SK-N-SH treated with all-trans-retinoic acid at 6 μM for 48 hours (cell line): ENCODE data around the gene APOH.

Experiments
- ATAC-seq: fragments of 200-7000 bp; cut with Tn5 transposase; 3 replicates; pipeline ENCODE4 v1.9.1; 2020; ENCODE audit warnings: mild to moderate bottlenecking, moderate library complexity
- ARNTL ChIP-seq: fragments of 450-650 bp; formaldehyde crosslinking; IDR thresholded peaks from 2 replicates; pipeline ENCODE4 v1.5.0; 2020; ENCODE audit warnings: low read depth, mild to moderate bottlenecking, moderate library complexity, borderline replicate concordance
- CREB5 ChIP-seq: fragments of 250-450 bp; sonication (Bioruptor Pico); IDR thresholded peaks from 2 replicates; pipeline ENCODE4 v1.5.1; 2020; ENCODE audit warnings: low read depth, mild to moderate bottlenecking, moderate library complexity
- ESRRG ChIP-seq: fragments of 250-450 bp; sonication (Bioruptor Pico); IDR thresholded peaks from 2 replicates; pipeline ENCODE4 v1.6.1; 2021; ENCODE audit warnings: mild to moderate bottlenecking
- GLIS3 ChIP-seq: fragments of 250-450 bp; sonication (Bioruptor Pico); IDR thresholded peaks from 2 replicates; pipeline ENCODE4 v1.5.0; 2020; ENCODE audit warnings: mild to moderate bottlenecking, moderate library complexity
- ISL1 ChIP-seq: fragments of 250-450 bp; sonication (Bioruptor Pico); IDR thresholded peaks from 2 replicates; pipeline ENCODE4 v2.1.2; 2022; ENCODE audit warnings: mild to moderate bottlenecking, moderate library complexity
- OSR1 ChIP-seq: fragments of 250-450 bp; sonication (Bioruptor Pico); IDR thresholded peaks from 2 replicates; pipeline ENCODE4 v1.8.0; 2022; ENCODE audit warnings: moderate library complexity, mild to moderate bottlenecking, inconsistent platforms
- PATZ1 ChIP-seq: fragments of 250-450 bp; sonication (Bioruptor Pico); IDR thresholded peaks from 2 replicates; pipeline ENCODE4 v1.8.0; 2020; ENCODE audit warnings: mild to moderate bottlenecking, moderate library complexity, borderline replicate concordance
- PPARA ChIP-seq: fragments of 250-450 bp; sonication (Bioruptor Pico); IDR thresholded peaks from 2 replicates; pipeline ENCODE4 v1.5.0; 2020; ENCODE audit warnings: mild to moderate bottlenecking, borderline replicate concordance
- RARB ChIP-seq: fragments of 250-450 bp; sonication (Bioruptor Pico); IDR thresholded peaks from 2 replicates; pipeline ENCODE4 v1.8.0; 2021; ENCODE audit warnings: mild to moderate bottlenecking, moderate library complexity
- SNAI2 ChIP-seq: fragments of 250-450 bp; sonication (Bioruptor Pico); IDR thresholded peaks from 2 replicates; pipeline ENCODE4 v1.5.0; 2020; ENCODE audit warnings: mild to moderate bottlenecking, moderate library complexity
- TOX ChIP-seq: fragments of 250-450 bp; sonication (Bioruptor Pico); IDR thresholded peaks from 2 replicates; pipeline ENCODE4 v1.8.0; 2021; ENCODE audit warnings: mild to moderate bottlenecking, moderate library complexity, borderline replicate concordance
- ZNF565 ChIP-seq: fragments of 450-650 bp; formaldehyde crosslinking; conservative IDR thresholded peaks from 2 replicates; pipeline ENCODE4 v1.5.0; 2020; ENCODE audit warnings: low read depth, mild to moderate bottlenecking, moderate library complexity
- ZNF70 ChIP-seq: fragments of 450-650 bp; formaldehyde crosslinking; IDR thresholded peaks from 2 replicates; pipeline ENCODE4 v1.5.0; 2020; ENCODE audit warnings: mild to moderate bottlenecking, moderate library complexity
- TF ChIP-seq, protein P1 (sequence below): fragments of 250-450 bp; sonication (Bioruptor Pico); IDR thresholded peaks from 2 replicates; pipeline ENCODE4 v1.5.0; 2020; ENCODE audit warnings: mild to moderate bottlenecking, moderate library complexity
- TF ChIP-seq, protein P2 (sequence below): fragments of 250-450 bp; sonication (Bioruptor Pico); IDR thresholded peaks from 2 replicates; pipeline ENCODE4 v1.5.1; 2021; ENCODE audit warnings: mild to moderate bottlenecking, moderate library complexity

Gene APOH

DNA sequence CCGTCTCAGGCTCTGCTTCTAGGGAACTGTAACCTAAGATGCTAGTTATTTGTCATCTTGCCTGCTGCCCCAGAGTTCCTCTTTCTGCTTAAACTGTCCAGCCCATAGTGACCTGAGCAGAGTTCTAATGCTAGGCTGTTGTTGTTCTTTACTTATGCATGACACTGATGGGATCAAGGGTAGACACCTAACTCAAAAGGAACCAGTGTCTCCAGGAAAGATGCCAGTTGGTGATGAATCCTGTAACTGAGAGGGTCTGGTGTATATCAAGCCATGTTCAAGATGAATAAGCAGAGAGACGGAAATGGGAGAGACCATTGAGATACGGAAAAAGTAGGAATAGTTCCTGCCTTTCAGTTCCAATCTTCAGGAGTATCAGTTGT is 13.7 kb downstream of the APOH start:
- peak; percentile 72 for ATAC-seq
- 0 out of 2 replicates have a peak, but pooled peaks have one; percentile 10 for TF ChIP-seq TOX (CRISPR knock-in tag)
- no peak for TF ChIP-seq ESRRG (CRISPR knock-in tag)
- TF ChIP-seq, all 23 proteins: peak for 1

DNA sequence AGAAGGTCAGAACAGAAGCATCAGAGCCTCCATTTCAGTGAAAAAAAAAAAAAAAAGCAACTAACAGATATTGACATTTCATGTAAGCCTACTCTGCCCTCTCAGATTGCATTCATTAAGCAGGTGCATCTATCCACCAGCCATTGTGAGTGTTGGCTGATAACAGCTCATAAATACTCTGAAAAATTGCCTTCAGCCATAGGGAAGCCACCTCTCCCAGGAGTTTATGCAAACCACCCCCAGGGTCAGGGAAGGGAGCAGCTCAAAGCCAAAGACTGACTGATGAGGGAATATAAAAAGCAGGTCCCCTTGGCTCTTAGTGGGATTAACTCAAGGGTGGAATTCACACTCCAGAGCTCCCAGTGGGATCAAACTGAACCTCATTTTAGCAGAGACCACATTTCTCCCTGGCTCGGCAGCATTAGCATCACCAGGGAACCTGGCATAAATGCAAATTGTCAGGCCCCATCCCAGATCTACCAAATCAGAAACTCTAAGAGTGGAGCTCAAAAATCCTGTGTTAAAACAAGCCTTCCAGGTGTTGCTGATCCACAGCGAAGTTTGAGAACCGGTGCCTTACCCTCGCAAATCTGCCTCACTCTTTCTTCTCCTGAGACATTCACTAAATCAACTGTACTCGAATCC is 14.2 kb downstream of the APOH start:
- no peak for ATAC-seq
- TF ChIP-seq ARNTL (CRISPR knock-in tag) (no peak), CREB5 (CRISPR knock-in tag) (no peak), PATZ1 (no peak), SNAI2 (CRISPR knock-in tag) (no peak), ESRRG (CRISPR knock-in tag) (no peak)
- TF ChIP-seq, all 23 proteins: peak for 0

DNA sequence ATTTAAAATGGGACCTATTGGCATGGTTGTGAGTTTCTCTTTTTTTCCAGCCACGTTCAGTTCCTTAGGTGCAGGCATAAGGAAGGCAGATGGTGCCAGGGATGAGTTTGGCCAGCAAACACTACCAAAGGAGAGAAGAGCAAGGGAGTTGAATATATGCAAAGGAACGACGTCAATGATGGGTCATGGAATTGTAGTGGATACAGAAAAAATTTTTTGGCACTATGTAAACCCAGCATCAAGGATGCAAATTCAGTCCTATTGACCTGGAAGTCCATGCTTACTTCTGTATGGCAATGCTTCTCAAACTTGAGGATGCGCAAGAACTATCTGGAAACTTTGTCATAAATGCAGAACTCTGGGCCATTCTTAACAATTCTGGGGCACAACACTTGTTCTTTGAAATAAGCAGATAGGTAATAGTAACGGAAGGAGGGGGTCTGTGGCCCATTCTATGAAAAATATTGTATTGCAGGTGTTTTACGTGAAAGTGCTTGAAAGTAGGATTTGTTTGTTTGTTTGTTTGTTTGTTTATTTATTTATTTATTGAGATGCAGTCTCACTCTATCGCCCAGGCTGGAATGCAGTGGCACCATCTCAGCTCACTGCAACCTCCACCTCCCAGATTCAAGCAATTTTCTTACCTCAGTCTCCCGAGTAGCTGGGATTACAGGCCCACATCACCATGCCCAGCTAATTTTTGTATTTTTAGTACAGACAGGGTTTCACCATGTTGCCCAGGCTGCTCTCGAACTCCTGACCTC is 18.0 kb downstream of the APOH start:
- ATAC-seq = no peak
- TF ChIP-seq ESRRG (CRISPR knock-in tag) (no peak), PATZ1 (no peak), ZNF70 (CRISPR knock-in tag) (no peak), GLIS3 (no peak), CREB5 (CRISPR knock-in tag) (no peak), ZNF565 (CRISPR knock-in tag) (no peak)
- TF ChIP-seq, protein P1, sequence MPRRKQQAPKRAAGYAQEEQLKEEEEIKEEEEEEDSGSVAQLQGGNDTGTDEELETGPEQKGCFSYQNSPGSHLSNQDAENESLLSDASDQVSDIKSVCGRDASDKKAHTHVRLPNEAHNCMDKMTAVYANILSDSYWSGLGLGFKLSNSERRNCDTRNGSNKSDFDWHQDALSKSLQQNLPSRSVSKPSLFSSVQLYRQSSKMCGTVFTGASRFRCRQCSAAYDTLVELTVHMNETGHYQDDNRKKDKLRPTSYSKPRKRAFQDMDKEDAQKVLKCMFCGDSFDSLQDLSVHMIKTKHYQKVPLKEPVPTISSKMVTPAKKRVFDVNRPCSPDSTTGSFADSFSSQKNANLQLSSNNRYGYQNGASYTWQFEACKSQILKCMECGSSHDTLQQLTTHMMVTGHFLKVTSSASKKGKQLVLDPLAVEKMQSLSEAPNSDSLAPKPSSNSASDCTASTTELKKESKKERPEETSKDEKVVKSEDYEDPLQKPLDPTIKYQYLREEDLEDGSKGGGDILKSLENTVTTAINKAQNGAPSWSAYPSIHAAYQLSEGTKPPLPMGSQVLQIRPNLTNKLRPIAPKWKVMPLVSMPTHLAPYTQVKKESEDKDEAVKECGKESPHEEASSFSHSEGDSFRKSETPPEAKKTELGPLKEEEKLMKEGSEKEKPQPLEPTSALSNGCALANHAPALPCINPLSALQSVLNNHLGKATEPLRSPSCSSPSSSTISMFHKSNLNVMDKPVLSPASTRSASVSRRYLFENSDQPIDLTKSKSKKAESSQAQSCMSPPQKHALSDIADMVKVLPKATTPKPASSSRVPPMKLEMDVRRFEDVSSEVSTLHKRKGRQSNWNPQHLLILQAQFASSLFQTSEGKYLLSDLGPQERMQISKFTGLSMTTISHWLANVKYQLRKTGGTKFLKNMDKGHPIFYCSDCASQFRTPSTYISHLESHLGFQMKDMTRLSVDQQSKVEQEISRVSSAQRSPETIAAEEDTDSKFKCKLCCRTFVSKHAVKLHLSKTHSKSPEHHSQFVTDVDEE = no peak
- TF ChIP-seq, protein P2, sequence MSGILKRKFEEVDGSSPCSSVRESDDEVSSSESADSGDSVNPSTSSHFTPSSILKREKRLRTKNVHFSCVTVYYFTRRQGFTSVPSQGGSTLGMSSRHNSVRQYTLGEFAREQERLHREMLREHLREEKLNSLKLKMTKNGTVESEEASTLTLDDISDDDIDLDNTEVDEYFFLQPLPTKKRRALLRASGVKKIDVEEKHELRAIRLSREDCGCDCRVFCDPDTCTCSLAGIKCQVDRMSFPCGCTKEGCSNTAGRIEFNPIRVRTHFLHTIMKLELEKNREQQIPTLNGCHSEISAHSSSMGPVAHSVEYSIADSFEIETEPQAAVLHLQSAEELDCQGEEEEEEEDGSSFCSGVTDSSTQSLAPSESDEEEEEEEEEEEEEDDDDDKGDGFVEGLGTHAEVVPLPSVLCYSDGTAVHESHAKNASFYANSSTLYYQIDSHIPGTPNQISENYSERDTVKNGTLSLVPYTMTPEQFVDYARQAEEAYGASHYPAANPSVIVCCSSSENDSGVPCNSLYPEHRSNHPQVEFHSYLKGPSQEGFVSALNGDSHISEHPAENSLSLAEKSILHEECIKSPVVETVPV (CRISPR knock-in tag) = no peak

DNA sequence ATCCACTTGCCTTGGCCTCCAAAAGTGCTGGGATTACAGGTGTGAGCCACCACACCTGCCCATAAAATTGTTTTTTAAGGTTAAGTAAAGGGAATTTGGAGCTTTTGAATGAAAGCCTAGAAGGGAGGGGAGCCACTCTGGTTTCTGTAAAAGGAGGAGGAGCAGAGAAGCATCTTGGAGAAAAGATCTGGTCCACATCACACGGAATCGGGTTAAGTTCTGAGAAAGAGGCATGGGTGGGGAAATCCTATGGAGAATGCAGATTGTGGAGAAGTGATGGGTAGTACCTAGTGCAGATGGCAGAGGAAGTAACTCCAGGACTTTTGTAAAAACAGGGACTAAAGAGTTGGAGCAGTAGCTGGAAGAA is 19.0 kb downstream of the APOH start:
- TF ChIP-seq ARNTL (CRISPR knock-in tag) = no peak
- TF ChIP-seq, all 23 proteins: peak for 0
- no peak for ATAC-seq

DNA sequence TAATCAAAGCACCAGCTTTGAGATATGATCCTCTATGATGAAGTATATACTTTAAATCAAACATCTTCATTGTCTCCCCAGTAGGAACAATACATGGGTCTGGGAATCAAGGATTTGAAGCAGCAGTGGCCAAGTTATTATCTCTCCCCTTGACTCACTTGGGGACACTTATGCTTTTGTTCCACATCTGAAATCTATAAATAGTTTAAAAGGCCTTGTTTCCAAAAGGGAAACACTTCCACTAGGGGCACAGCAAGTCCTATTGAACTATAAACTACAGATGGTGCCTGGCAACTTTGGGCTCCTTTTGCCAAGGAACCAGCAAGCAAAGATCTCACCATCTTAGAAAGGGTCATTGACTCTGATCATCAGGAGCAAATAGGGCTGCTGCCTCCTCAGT is 21.3 kb downstream of the APOH start:
- no peak for ATAC-seq
- TF ChIP-seq CREB5 (CRISPR knock-in tag) (no peak), RARB (CRISPR knock-in tag) (no peak), PATZ1 (no peak), OSR1 (CRISPR knock-in tag) (no peak), TOX (CRISPR knock-in tag) (no peak), ISL1 (CRISPR knock-in tag) (no peak), PPARA (CRISPR knock-in tag) (no peak), GLIS3 (no peak)
- TF ChIP-seq, protein P2 (CRISPR knock-in tag) = no peak
